A673 (cell line): Measurements from ENCODE around the gene PSMB9. TPM values are rescaled to one million over a fixed set of nuclear protein-coding genes. Genes with fewer than 3 reads are reported as not detected.

Source experiments
- BruUV-seq: library from RNA; stranded (reverse); fragments of 400-500 nt; replicated peaks from 2 replicates; lab custom pipeline; 2021; lab: Mats Ljungman, UMichigan
- CTCF ChIA-PET: fragments of 300-600 bp; sonication (Branson Sonifier 250); formaldehyde crosslinking; loops from one replicate; lab custom pipeline; 2022; ENCODE audit warnings: antibody characterized with exemption; lab: Charles Lee
- POLR2A ChIA-PET: fragments of 300-600 bp; sonication (Branson Sonifier 250); formaldehyde crosslinking; loops from one replicate; lab custom pipeline; 2022; ENCODE audit warnings: antibody characterized with exemption; ENCODE audit not compliant: low non-redundant PET; lab: Charles Lee
- DNase-seq: peaks from one replicate; pipeline ENCODE4 v3.0.0-alpha.2; 2015; ENCODE audit warnings: low spot score
- H3K27ac ChIP-seq: fragments of 200-600 bp; sonication (generic); 2 replicates; pipeline ENCODE4 v1.5.1; 2016; ENCODE audit warnings: mixed run types, low read depth, mild to moderate bottlenecking, mixed read lengths, antibody characterized with exemption, low read length; ENCODE audit not compliant: poor library complexity, severe bottlenecking
- H3K27me3 ChIP-seq: fragments of 200-600 bp; sonication (generic); replicated peaks from 2 replicates; pipeline ENCODE4 v1.6.1; 2017; ENCODE audit warnings: mixed run types, low read depth, mild to moderate bottlenecking, mixed read lengths, antibody characterized with exemption, low read length; ENCODE audit not compliant: insufficient read depth, poor library complexity
- H3K36me3 ChIP-seq: fragments of 200-600 bp; sonication (generic); 2 replicates; pipeline ENCODE4 v1.6.1; 2016; ENCODE audit warnings: mixed run types, mild to moderate bottlenecking, mixed read lengths, antibody characterized with exemption, low read length; ENCODE audit not compliant: insufficient read depth, poor library complexity, severe bottlenecking
- H3K4me1 ChIP-seq: fragments of 200-600 bp; sonication (generic); 2 replicates; pipeline ENCODE4 v1.6.1; 2017; ENCODE audit warnings: mixed run types, mild to moderate bottlenecking, mixed read lengths, antibody characterized with exemption, low read length; ENCODE audit not compliant: insufficient read depth, poor library complexity, severe bottlenecking
- H3K4me3 ChIP-seq: fragments of 200-600 bp; sonication (generic); 2 replicates; pipeline ENCODE4 v1.5.1; 2016; ENCODE audit warnings: low read depth, mixed run types, mild to moderate bottlenecking, mixed read lengths, low read length; ENCODE audit not compliant: poor library complexity, severe bottlenecking
- H3K9me3 ChIP-seq: fragments of 200-600 bp; sonication (generic); 2 replicates; pipeline ENCODE4 v1.6.1; 2016; ENCODE audit warnings: mixed run types, low read depth, mild to moderate bottlenecking, mixed read lengths, antibody characterized with exemption, low read length; ENCODE audit not compliant: poor library complexity, severe bottlenecking
- CTCF ChIP-seq: fragments of 300-800, 200-600 bp; sonication (generic); conservative IDR thresholded peaks from 2 replicates; pipeline ENCODE4 v1.5.1; 2017; ENCODE audit warnings: low read depth, mild to moderate bottlenecking, antibody characterized with exemption, low read length, moderate library complexity, mixed read lengths
- EZH2 ChIP-seq: fragments of 200-600 bp; sonication (generic); IDR thresholded peaks from 2 replicates; pipeline ENCODE4 v1.6.1; 2017; ENCODE audit warnings: borderline replicate concordance, low read depth, mild to moderate bottlenecking, mixed read lengths, antibody characterized with exemption, low read length; ENCODE audit not compliant: poor library complexity, severe bottlenecking
- intact Hi-C: fragments of 100-400 bp; cut with micrococcal nuclease; formaldehyde crosslinking; loops from one replicate; pipeline ENCODE4 v1.10.0; 2022; ENCODE audit not compliant: unreplicated experiment
- total RNA-seq: library from RNA; stranded (reverse); gene quantifications from 2 replicates; pipeline ENCODE4 v1.2.3, GENCODE V29; 2021

PSMB9 gene
- total RNA-seq, 1 experiment from 2014 or later: 6.8 TPM

- no peak overlapping the region for H3K4me3 ChIP-seq
- no peaks in the 10 kb centered on the region for H3K27me3 ChIP-seq
- no peak for DNase-seq
- H3K4me1 ChIP-seq: peaks cover 9% of the 10 kb centered on the region
- CTCF ChIA-PET: interaction anchor here (3.1 kb wide), 1 partner anchor 32 kb away, joined by 48 read pairs; no protein-coding TSS in a partner anchor
- TF ChIP-seq CTCF (no peak), EZH2 (no peak)
- intact Hi-C loops: no loop called here
- no peaks in the 10 kb centered on the region for H3K9me3 ChIP-seq
- H3K36me3 ChIP-seq: no peaks in the 10 kb centered on the region
- H3K27ac ChIP-seq: no peak overlapping the region
- TSS peak; percentile 28 for BruUV-seq
- POLR2A ChIA-PET: no interaction called here
Measured at GRCh38 chr6:32836873-32837272, 17.1 kb upstream of the PSMB9 start.

- TF ChIP-seq EZH2: no peak
- no peak for TF ChIP-seq CTCF
- no peak for DNase-seq
- intact Hi-C loops: loop anchor here (1.0 kb wide), 2 partner anchors 16 to 31 kb away; partner anchors contain the start of gene TAP1
- ChIA-PET CTCF (interaction anchor here (0.6 to 3.1 kb wide), 11 partner anchors 12 to 411 kb away, joined by 3 to 56 read pairs (median 9); partner anchors contain the start of genes PSMB9 and TAP1), POLR2A (interaction anchor here (0.5 kb wide), 1 partner anchor 131 kb away, joined by 3 read pairs; the partner anchor contains the start of gene BRD2)
- Histone ChIP-seq H3K4me3 (peak overlapping the region; percentile 88), H3K4me1 (peaks cover 9% of the 10 kb centered on the region), H3K27ac (peak overlapping the region; percentile 91), H3K27me3 (no peaks in the 10 kb centered on the region), H3K36me3 (peaks cover 3% of the 10 kb centered on the region), H3K9me3 (no peaks in the 10 kb centered on the region)
- BruUV-seq: no TSS peak
Measured at GRCh38 chr6:32837651-32838113, 16.3 kb upstream of the PSMB9 start.

GRCh38 chr6:32838114-32838958, 15.7 kb upstream of the PSMB9 start, which contains the start of gene TAP2:
Gene TAP2, minus strand, starts transcription at chr6:32838739. Its CDS starts 506 bp downstream, at chr6:32838233.
- ChIA-PET CTCF (interaction anchor here (0.5 to 3.1 kb wide), 17 partner anchors 10 to 487 kb away, joined by 3 to 56 read pairs (median 7); partner anchors contain the start of genes PSMB9, TAP1 and WDR46), POLR2A (interaction anchor here (0.5 to 0.6 kb wide), 2 partner anchors 130 to 132 kb away, joined by 3 to 7 read pairs; partner anchors contain the start of gene BRD2)
- no TSS peak for BruUV-seq
- peak within 1 kb of the TSS; percentile 88 for H3K4me3 ChIP-seq
- peak; percentile 93 for DNase-seq
- H3K27ac ChIP-seq: peak within 1 kb of the TSS; percentile 91
- no peaks in the 10 kb centered on the region for H3K9me3 ChIP-seq
- H3K36me3 ChIP-seq: peaks cover 3% of the 10 kb centered on the region
- H3K4me1 ChIP-seq: peaks cover 9% of the 10 kb centered on the region
- peak; percentile 98 for TF ChIP-seq CTCF
- TF ChIP-seq EZH2: no peak
- H3K27me3 ChIP-seq: no peaks in the 10 kb centered on the region
- intact Hi-C loops: loop anchor here (1.0 kb wide), 2 partner anchors 15 to 30 kb away; partner anchors contain the start of gene TAP1
